Stimulated activated CD8-positive, alpha-beta memory T cell treated with anti-CD3 and anti-CD28 coated beads, Interleukin-12 subunit alpha, Interleukin-12 subunit beta, amount 100 ng/mL, for 24 hours (primary cell): Measurements from ENCODE around the gene SMAP1.
A peak's percentile ranks its signal among the peaks of the same experiment; 100 is the strongest.

ENCODE experiments used
- DNase-seq: peaks from one replicate; pipeline ENCODE4 v3.0.0-alpha.2; 2020; ENCODE audit errors: extremely low read depth

The SMAP1 gene

GRCh38 chr6:70667711-70668498 lies at the start of gene SMAP1:
Gene SMAP1 (plus strand): TSS chr6:70667883. CDS start chr6:70668024, 141 bp downstream.
- peak; percentile 89 for DNase-seq

GRCh38 chr6:70620746-70621145 lies 46.9 kb upstream of the SMAP1 start:
- no peak for DNase-seq

GRCh38 chr6:70622461-70622860 lies 45.2 kb upstream of the SMAP1 start:
- no peak for DNase-seq

DNA sequence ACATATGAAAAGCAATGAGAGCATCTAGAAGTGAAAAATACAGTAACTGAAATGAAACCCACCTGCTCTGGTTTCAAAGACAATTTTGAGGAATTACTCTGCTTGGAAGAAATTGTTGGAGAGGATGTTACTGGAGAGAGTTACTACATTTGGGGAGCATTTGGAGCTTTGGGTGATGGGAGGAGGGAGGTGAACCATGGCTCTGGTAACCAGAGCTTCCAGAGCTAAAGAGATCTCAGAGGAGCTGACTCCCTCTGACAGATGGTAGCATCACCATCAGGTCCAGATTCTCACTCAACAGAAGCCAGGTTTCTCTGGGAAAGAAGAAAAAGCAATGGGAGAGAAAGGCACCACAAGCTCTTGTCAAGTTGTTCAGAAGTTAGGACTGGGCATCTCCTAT lies 42.2 kb upstream of the SMAP1 start:
- DNase-seq: no peak

- DNase-seq: no peak
Measured at GRCh38 chr6:70627500-70628254, 40.0 kb upstream of the SMAP1 start.

DNA sequence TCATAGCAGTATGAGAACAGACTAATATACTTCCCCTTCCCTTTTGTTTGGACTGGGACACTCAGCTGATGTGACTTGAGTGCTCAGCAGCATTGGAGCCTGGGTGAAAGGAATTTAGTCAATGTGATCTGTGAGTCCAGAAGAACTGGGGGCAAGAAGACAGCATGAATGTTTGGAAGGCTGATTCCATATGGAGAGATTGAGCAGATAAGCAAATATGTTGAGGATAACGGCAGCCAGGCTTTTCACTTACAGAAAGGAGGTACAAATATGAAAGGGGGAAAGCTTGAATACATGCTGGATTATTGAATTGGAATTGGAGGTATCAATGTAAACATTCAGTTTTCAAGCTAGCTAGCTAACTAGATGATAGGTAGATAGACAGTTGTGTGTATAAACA lies 37.8 kb upstream of the SMAP1 start:
- DNase-seq: no peak

GRCh38 chr6:70633870-70634269 lies 33.8 kb upstream of the SMAP1 start:
- no peak for DNase-seq

DNA sequence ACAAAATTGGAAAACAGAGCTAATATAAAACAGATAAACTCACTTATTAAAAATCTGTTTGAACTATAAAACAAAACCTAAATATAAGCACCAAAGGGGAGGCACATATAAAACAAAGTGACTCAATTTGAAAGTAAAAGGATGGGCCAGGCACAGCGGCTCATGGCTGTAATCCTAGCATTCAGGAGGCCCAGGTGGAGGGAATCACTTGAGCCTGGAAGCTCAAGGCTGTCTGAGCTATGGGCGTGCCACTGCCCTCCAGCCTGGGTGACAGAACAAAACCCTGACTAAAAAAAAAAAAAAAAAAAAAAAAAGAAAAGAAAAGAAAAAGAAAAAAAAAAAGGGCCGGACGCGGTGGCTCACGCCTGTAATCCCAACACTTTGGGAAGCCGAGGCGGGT lies 31.1 kb upstream of the SMAP1 start:
- no peak for DNase-seq

GRCh38 chr6:70638468-70638867 lies 29.2 kb upstream of the SMAP1 start:
- no peak for DNase-seq

- peak; percentile 3 for DNase-seq
Measured at GRCh38 chr6:70651326-70651905, 16.3 kb upstream of the SMAP1 start.

GRCh38 chr6:70652216-70652615 lies 15.5 kb upstream of the SMAP1 start:
- no peak for DNase-seq

DNA sequence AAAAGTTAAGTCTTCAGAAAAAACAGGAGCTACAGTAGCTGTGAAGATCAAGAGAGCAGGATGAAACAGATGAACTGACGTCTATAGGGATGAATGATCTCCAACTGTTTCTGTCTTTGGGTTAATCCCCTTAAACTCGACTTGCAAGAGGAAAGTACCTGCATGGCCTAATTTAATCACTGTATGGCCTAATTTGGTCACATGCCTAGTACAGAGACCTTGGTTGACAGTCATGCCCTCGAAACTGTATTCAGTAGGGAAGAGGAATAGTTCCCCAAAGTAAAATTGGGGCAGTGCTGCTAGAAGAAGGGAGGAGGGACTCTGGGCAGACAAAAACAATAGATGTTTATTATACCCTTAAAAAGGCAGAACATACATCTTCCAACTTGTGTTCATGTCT lies 10.0 kb upstream of the SMAP1 start:
- DNase-seq: no peak

DNA sequence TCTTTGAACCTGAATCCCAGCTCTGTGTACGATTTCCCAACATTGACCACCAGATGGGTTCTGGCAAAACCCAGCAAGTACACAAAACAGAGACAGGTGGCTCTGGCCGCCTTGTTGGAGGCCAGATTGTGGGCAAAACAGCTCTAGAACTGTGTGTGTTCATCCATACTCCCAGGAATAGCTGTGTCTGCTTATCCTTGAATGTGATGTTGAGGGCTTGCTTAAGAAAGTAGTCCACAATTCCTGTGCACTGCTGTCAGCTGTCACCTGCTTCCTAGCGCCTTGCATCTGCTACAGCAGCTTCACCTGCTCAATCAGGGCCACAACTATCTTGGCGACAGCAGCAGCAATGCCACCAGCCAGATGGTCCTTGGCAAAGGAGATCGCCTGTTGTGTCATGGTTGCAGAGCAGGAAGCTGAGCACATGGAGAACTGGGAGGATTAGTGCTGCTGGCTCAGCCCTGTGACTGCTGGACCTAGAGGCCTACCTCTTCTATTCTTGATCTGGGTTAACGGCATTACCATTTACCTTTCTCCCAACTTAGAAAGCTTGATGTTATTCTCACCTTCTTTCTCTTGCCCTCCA lies 3.7 kb upstream of the SMAP1 start:
- no peak for DNase-seq

- no peak for DNase-seq
Measured at GRCh38 chr6:70666706-70667105, 977 bp upstream of the SMAP1 start.

GRCh38 chr6:70667256-70667710 lies 400 bp upstream of the SMAP1 start:
- no peak for DNase-seq

DNA sequence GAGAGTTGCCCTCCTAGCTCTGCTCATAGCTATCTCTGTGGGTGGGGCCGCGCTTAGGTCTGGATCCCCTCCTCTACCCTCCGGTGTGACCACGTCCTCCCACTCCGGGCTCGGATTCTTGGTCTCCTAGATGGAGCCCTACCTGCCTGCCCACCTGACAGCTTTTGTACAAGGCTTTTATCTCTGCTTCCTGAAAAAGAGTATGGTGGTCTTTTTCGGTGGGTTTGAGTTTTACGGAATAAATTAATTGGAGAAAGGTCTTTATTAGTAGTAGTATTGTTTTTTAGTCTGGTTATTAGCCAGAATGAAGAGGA lies 773 bp downstream of the SMAP1 start:
- no peak for DNase-seq

DNA sequence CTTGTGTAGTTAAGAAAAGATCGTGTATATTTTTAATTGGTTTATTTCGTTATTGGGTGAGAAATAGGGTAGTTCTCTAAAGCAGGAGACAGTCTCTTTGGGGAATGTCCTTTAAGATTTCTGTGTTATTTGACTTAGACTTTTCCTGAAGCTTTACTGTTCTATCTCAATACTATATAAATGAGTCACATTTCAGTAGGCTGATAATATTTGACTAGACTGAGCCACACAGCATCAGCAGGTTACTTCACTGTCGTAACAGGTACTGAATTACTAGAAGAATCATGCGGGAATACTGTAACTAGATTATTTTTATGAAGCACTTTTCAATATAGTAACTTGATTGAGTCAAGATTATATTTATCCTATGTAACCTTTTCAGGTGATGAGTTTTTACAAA lies 1.4 kb downstream of the SMAP1 start:
- no peak for DNase-seq

GRCh38 chr6:70672549-70672948 lies 4.9 kb downstream of the SMAP1 start:
- DNase-seq: no peak

DNA sequence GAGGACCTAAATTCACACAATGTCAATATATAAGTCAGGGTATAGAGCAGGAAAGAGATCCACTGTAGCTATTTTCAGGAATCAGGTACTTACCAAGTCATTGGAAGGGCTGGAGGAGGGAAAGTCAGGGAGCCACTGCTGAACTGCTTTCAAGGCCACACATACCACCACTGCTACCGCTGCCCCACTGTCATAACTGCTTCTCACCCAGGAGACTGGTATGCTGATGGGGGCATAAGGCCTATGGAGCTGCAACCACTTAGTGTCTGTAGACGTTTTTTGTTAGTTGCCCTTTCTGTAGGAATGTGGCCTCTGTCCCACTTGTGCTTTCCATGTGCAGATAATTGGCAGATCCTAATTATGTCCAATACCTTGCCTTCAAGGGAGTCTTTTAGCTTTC lies 5.4 kb downstream of the SMAP1 start:
- DNase-seq: no peak

GRCh38 chr6:70673601-70674000 lies 5.9 kb downstream of the SMAP1 start:
- DNase-seq: no peak

DNA sequence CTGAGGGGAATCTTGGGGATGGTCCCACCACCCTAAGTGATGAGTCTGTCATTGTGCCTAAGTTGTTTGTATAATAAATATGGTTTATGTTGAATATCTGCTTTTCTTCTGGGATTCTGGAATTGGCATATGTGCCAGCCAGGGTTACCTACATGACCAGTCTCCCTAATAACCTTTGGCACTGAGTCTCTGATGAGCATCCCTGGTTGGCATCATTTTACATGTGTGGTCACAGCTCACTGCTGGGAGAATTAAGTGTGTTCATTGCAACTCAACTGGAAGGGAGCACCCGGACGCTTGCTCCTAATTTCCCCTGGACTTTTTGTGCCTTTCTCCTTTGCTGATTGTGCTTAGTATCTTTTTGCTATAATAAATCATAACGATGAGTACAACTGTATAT lies 8.1 kb downstream of the SMAP1 start:
- no peak for DNase-seq

DNA sequence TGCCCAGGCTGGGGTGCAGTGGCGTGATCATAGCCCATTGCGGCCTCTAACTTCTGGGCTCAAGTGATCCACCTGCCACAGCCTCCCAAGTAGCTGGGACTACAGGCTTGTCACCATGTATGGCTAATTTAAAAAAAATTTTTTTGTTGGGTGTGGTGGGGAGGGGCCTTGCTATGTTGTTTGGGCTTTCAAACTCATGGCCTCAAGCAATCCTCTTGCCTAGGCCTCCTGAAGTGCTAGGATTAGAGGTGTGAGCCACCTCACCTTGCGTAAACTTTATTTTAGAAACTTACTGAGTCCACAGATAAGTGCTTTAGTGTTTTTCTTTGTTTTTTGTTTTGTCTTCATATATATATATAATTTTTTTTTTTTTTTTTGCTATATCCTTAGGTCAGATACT lies 9.1 kb downstream of the SMAP1 start:
- DNase-seq: no peak

DNA sequence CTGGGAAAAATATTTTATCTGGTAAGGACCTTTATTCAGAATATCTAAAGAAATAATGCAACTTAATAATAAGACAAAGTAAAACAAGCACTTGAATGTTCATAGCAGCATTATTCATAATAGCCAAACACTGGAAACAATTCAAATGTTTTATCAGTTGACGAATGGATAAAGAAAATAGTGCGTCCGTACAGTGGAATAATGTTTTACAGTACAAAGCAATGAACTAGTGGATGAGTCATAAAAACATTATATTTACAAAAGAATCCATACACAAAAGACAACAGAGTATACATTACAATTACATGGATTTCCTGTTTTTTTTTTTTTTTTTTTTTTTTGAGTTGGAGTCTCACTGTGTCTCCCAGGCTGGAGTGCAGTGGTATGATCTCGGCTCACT lies 12.7 kb downstream of the SMAP1 start:
- no peak for DNase-seq
